ENCODE measurements around the gene AQP9.
"Not testable (repeated sequence)": the region's sequence is repeated elsewhere in the genome, so short reads cannot be mapped to it uniquely, and the experiment has no call there.

AQP9 gene

GRCh38 chr15:58179741-58180381, 41.7 kb downstream of the AQP9 start:
- DNase-seq (ENCODE audit: low read depth), result peak; percentile 13

GRCh38 chr15:58182460-58183163, 44.4 kb downstream of the AQP9 start:
- DNase-seq (ENCODE audit: low read depth), result peak; percentile 25

- no peak for DNase-seq (ENCODE audit: low read depth)
Measured at GRCh38 chr15:58185439-58185838, 47.3 kb downstream of the AQP9 start.

GRCh38 chr15:58189148-58189811, 51.1 kb downstream of the AQP9 start:
- DNase-seq (ENCODE audit: low read depth), result no peak

GRCh38 chr15:58190419-58190818, 52.2 kb downstream of the AQP9 start:
- no peak for DNase-seq (ENCODE audit: low read depth)

- not testable (repeated sequence) for DNase-seq (ENCODE audit: low read depth)
Measured at GRCh38 chr15:58193636-58194035, 55.5 kb downstream of the AQP9 start.

- DNase-seq (ENCODE audit: low read depth), result no peak
Measured at GRCh38 chr15:58200739-58201138, 62.6 kb downstream of the AQP9 start.

GRCh38 chr15:58201516-58201915, 63.3 kb downstream of the AQP9 start:
- no peak for DNase-seq (ENCODE audit: low read depth)

GRCh38 chr15:58203537-58203936, 65.4 kb downstream of the AQP9 start:
- DNase-seq (ENCODE audit: low read depth), result peak; percentile 70

- no peak for DNase-seq (ENCODE audit: low read depth)
Measured at GRCh38 chr15:58206151-58206550, 68.0 kb downstream of the AQP9 start.

- DNase-seq (ENCODE audit: low read depth), result not testable (repeated sequence)
Measured at GRCh38 chr15:58208217-58208616, 70.0 kb downstream of the AQP9 start.

- DNase-seq (ENCODE audit: low read depth), result peak; percentile 31
Measured at GRCh38 chr15:58209007-58209481, 70.9 kb downstream of the AQP9 start.

GRCh38 chr15:58210031-58210430, 71.8 kb downstream of the AQP9 start:
- not testable (repeated sequence) for DNase-seq (ENCODE audit: low read depth)

GRCh38 chr15:58212909-58213526, 74.8 kb downstream of the AQP9 start:
- DNase-seq (ENCODE audit: low read depth), result peak; percentile 71

- peak; percentile 80 for DNase-seq (ENCODE audit: low read depth)
Measured at GRCh38 chr15:58213587-58214338, 75.6 kb downstream of the AQP9 start.

- DNase-seq (ENCODE audit: low read depth), result no peak
Measured at GRCh38 chr15:58214591-58215340, 76.6 kb downstream of the AQP9 start.

- DNase-seq (ENCODE audit: low read depth), result no peak
Measured at GRCh38 chr15:58217460-58217859, 79.3 kb downstream of the AQP9 start.

- DNase-seq (ENCODE audit: low read depth), result no peak
Measured at GRCh38 chr15:58221591-58222241, 83.5 kb downstream of the AQP9 start.

GRCh38 chr15:58222679-58223078, 84.5 kb downstream of the AQP9 start:
- peak; percentile 34 for DNase-seq (ENCODE audit: low read depth)

- no peak for DNase-seq (ENCODE audit: low read depth)
Measured at GRCh38 chr15:58223432-58223831, 85.3 kb downstream of the AQP9 start.

GRCh38 chr15:58224068-58224467, 85.9 kb downstream of the AQP9 start:
- no peak for DNase-seq (ENCODE audit: low read depth)

Measured in amniotic epithelial cell (primary cell).